HCT116 (cell line): Measurements from ENCODE around the gene SPACA6. TPM values are rescaled to one million over a fixed set of nuclear protein-coding genes. Genes with fewer than 3 reads are reported as not detected.

Source experiments
- ATAC-seq: fragments of 200-7000 bp; cut with Tn5 transposase; 2 replicates; pipeline ENCODE4 v1.9.1; 2020; ENCODE audit warnings: mild to moderate bottlenecking, moderate library complexity
- BruUV-seq: library from RNA; stranded (reverse); fragments of 400-500 nt; replicated peaks from 2 replicates; lab custom pipeline; 2021; lab: Mats Ljungman, UMichigan
- CTCF ChIA-PET: fragments of 300-600 bp; sonication (Branson Sonifier 250); formaldehyde crosslinking; loops from one replicate; lab custom pipeline; 2021; ENCODE audit warnings: antibody characterized with exemption; lab: Charles Lee
- POLR2A ChIA-PET: fragments of 300-600, 350-600 bp; sonication (Branson Sonifier 250); formaldehyde crosslinking; loops from one replicate; lab custom pipeline; 2021; ENCODE audit warnings: antibody characterized with exemption; lab: Charles Lee
- RAD21 ChIA-PET, 2 experiments: fragments of 300-600 bp; sonication (Branson Sonifier 250); formaldehyde crosslinking; loops; one replicate each; lab custom pipeline; 2023; ENCODE audit warnings: low total read pairs in 2 of 2; ENCODE audit not compliant: uncharacterized antibody in 2 of 2, unreplicated experiment in 2 of 2, low non-redundant PET in 1 of 2; lab: Charles Lee
- DNase-seq: peaks from one replicate; pipeline ENCODE4 v3.0.0-alpha.2; 2010; ENCODE audit warnings: low read depth, low spot score
- H2AFZ ChIP-seq: fragments of 200-600 bp; shearing (Covaris generic), sonication (generic); 2 replicates; pipeline ENCODE4 v1.6.1; 2017; ENCODE audit warnings: low read depth, mixed run types, mixed read lengths, antibody characterized with exemption, low read length; ENCODE audit not compliant: poor library complexity, severe bottlenecking
- H3K27ac ChIP-seq: 2 replicates; pipeline ENCODE4 v1.5.1; 2012; ENCODE audit warnings: low read depth, low read length
- H3K27me3 ChIP-seq: fragments of 200-600 bp; sonication (generic); 2 replicates; pipeline ENCODE4 v1.6.1; 2016; ENCODE audit warnings: mixed run types, low read length, mixed read lengths; ENCODE audit not compliant: insufficient read depth
- H3K36me3 ChIP-seq, 2 experiments: fragments of 200-500 bp in 1 of 2; fragments of 200-600 bp in 1 of 2; sonication (Bioruptor generic) in 1 of 2; sonication (generic) in 1 of 2; 2 replicates each; pipeline versions ENCODE4 v1.5.1 to v1.6.1; 2014 to 2016; ENCODE audit warnings: low read length in 2 of 2, inconsistent platforms in 1 of 2, mixed read lengths in 1 of 2, mixed run types in 1 of 2; ENCODE audit not compliant: insufficient read depth in 2 of 2, control insufficient read depth in 1 of 2
- H3K4me1 ChIP-seq, 2 experiments: fragments of 200-600 bp in 1 of 2; sonication (generic) in 1 of 2; 2 replicates each; pipeline versions ENCODE4 v1.5.1 to v1.6.1; 2012 to 2017; ENCODE audit warnings: low read length in 2 of 2, inconsistent platforms in 1 of 2, mild to moderate bottlenecking in 1 of 2, mixed read lengths in 1 of 2, mixed run types in 1 of 2, moderate library complexity in 1 of 2; ENCODE audit not compliant: insufficient read depth in 2 of 2, control insufficient read depth in 1 of 2
- H3K4me2 ChIP-seq: fragments of 200-600 bp; sonication (generic); 2 replicates; pipeline ENCODE4 v1.6.1; 2017; ENCODE audit warnings: mixed run types, low read length, mixed read lengths
- H3K4me3 ChIP-seq, 2 experiments: fragments of 200-600 bp in 1 of 2; sonication (generic) in 1 of 2; replicated peaks in 1 of 2; 2 replicates each; pipeline ENCODE4 v1.5.1; 2011 to 2016; ENCODE audit warnings: low read length in 2 of 2, control low read depth in 1 of 2, low read depth in 1 of 2, mild to moderate bottlenecking in 1 of 2, mixed read lengths in 1 of 2, mixed run types in 1 of 2
- H3K79me2 ChIP-seq: fragments of 200-600 bp; sonication (generic); 2 replicates; pipeline ENCODE4 v1.6.1; 2017; ENCODE audit warnings: mild to moderate bottlenecking, mixed run types, low read length, moderate library complexity, mixed read lengths; ENCODE audit not compliant: insufficient read depth
- H3K9ac ChIP-seq: fragments of 200-600 bp; sonication (generic); 2 replicates; pipeline ENCODE4 v1.6.1; 2016; ENCODE audit warnings: low read length, mixed read lengths
- H3K9me2 ChIP-seq: fragments of 200-600 bp; sonication (generic), shearing (Covaris generic); 2 replicates; pipeline ENCODE4 v1.6.1; 2017; ENCODE audit warnings: mixed run types, mild to moderate bottlenecking, moderate library complexity; ENCODE audit not compliant: insufficient read depth
- H3K9me3 ChIP-seq, 2 experiments: fragments of 200-500 bp in 1 of 2; fragments of 200-600 bp in 1 of 2; sonication (Bioruptor generic) in 1 of 2; sonication (generic) in 1 of 2; 2 replicates each; pipeline ENCODE4 v1.6.1; 2014 to 2017; ENCODE audit warnings: low read length in 2 of 2, mixed read lengths in 2 of 2, inconsistent platforms in 1 of 2, low read depth in 1 of 2, mild to moderate bottlenecking in 1 of 2, mixed run types in 1 of 2, moderate library complexity in 1 of 2; ENCODE audit not compliant: control insufficient read depth in 1 of 2, insufficient read depth in 1 of 2
- H4K20me1 ChIP-seq: fragments of 200-600 bp; sonication (generic), shearing (Covaris generic); 2 replicates; pipeline ENCODE4 v1.6.1; 2017; ENCODE audit warnings: mixed run types, mild to moderate bottlenecking, moderate library complexity; ENCODE audit not compliant: insufficient read depth
- ATF3 ChIP-seq: IDR thresholded peaks from 2 replicates; pipeline ENCODE4 v1.6.1; 2012
- CBX3 ChIP-seq: IDR thresholded peaks from 2 replicates; pipeline ENCODE4 v1.6.1; 2012; ENCODE audit warnings: low read depth
- CEBPB ChIP-seq: IDR thresholded peaks from 2 replicates; pipeline ENCODE4 v1.6.1; 2012; ENCODE audit warnings: low read depth
- CTCF ChIP-seq, 3 experiments: fragments of 200-600 bp in 1 of 3; sonication (generic) in 1 of 3; IDR thresholded peaks in 2 of 3; conservative IDR thresholded peaks in 1 of 3; 2 replicates each; pipeline ENCODE4 v1.5.1; 2012 to 2017; ENCODE audit warnings: low read depth in 2 of 3, low read length in 2 of 3, antibody characterized with exemption in 1 of 3, borderline replicate concordance in 1 of 3, control low read depth in 1 of 3, mild to moderate bottlenecking in 1 of 3, mixed read lengths in 1 of 3, mixed run types in 1 of 3, moderate library complexity in 1 of 3; ENCODE audit not compliant: insufficient read depth in 1 of 3
- EGR1 ChIP-seq: IDR thresholded peaks from 2 replicates; pipeline ENCODE4 v1.6.1; 2012; ENCODE audit warnings: low read depth
- ELF1 ChIP-seq: IDR thresholded peaks from 2 replicates; pipeline ENCODE4 v1.6.1; 2012; ENCODE audit warnings: low read depth, borderline replicate concordance
- EZH2 ChIP-seq: fragments of 200-600 bp; sonication (generic); IDR thresholded peaks from 2 replicates; pipeline ENCODE4 v1.6.1; 2017; ENCODE audit warnings: antibody characterized with exemption, mixed run types
- JUND ChIP-seq: IDR thresholded peaks from 2 replicates; pipeline ENCODE4 v1.6.1; 2012
- POLR2A ChIP-seq: IDR thresholded peaks from 2 replicates; pipeline ENCODE4 v1.7.0; 2011; ENCODE audit warnings: borderline replicate concordance; ENCODE audit not compliant: insufficient read depth, insufficient read length; ENCODE audit errors: extremely low read depth
- POLR2AphosphoS5 ChIP-seq: IDR thresholded peaks from 2 replicates; pipeline ENCODE4 v1.6.1; 2011; ENCODE audit warnings: mild to moderate bottlenecking, low read depth, low read length, moderate library complexity
- REST ChIP-seq: IDR thresholded peaks from 2 replicates; pipeline ENCODE4 v1.6.1; 2012; ENCODE audit warnings: low read depth
- SIN3A ChIP-seq: IDR thresholded peaks from 2 replicates; pipeline ENCODE4 v1.6.1; 2012; ENCODE audit warnings: low read depth
- SP1 ChIP-seq: IDR thresholded peaks from 2 replicates; pipeline ENCODE4 v1.6.1; 2012; ENCODE audit warnings: low read depth
- TCF7L2 ChIP-seq: IDR thresholded peaks from 2 replicates; pipeline ENCODE4 v1.7.0; 2011; ENCODE audit warnings: borderline replicate concordance, inconsistent platforms; ENCODE audit not compliant: insufficient read depth, insufficient read length; ENCODE audit errors: extremely low read depth
- YY1 ChIP-seq: IDR thresholded peaks from 2 replicates; pipeline ENCODE4 v1.6.1; 2011; ENCODE audit warnings: low read length, low read depth, moderate library complexity, mild to moderate bottlenecking; ENCODE audit not compliant: insufficient replicate concordance; ENCODE audit errors: extremely low read depth
- ZFX ChIP-seq: fragments of 450-650 bp; IDR thresholded peaks from 2 replicates; pipeline ENCODE4 v1.6.1; 2017
- ZNF274 ChIP-seq: fragments of 200-500 bp; sonication (Bioruptor generic); IDR thresholded peaks from 2 replicates; pipeline ENCODE4 v1.6.1; 2014; ENCODE audit warnings: mild to moderate bottlenecking, low read depth, low read length, inconsistent platforms
- intact Hi-C: fragments of 100-400 bp; cut with micrococcal nuclease; formaldehyde crosslinking; loops from 2 replicates; pipeline ENCODE4 v1.10.0; 2022
- total RNA-seq: library from RNA; stranded (reverse); gene quantifications from one replicate; pipeline ENCODE4 v1.2.1, GENCODE V29; 2021; ENCODE audit not compliant: unreplicated experiment
- TF ChIP-seq, protein P1 (sequence below): IDR thresholded peaks from 2 replicates; pipeline ENCODE4 v1.6.1; 2011; ENCODE audit warnings: mild to moderate bottlenecking, low read length, moderate library complexity; ENCODE audit not compliant: insufficient replicate concordance; ENCODE audit errors: extremely low read depth

The SPACA6 gene
- total RNA-seq, 1 experiment from 2014 or later, result 13.9 TPM

- intact Hi-C loops, result no loop called here
- CTCF ChIA-PET, result no interaction called here
- no peak for TF ChIP-seq POLR2A
- no peak for TF ChIP-seq SIN3A
- TF ChIP-seq ELF1, result no peak
- TF ChIP-seq EZH2, result no peak
- no peak for TF ChIP-seq EGR1
- no peak for TF ChIP-seq CBX3
- no peak for TF ChIP-seq CTCF (IDR thresholded peaks at IDR 0.05 in 2 of 3, conservative IDR thresholded peaks at IDR 0.05 in 1 of 3; ENCODE audit: borderline replicate concordance in 1 of 3, insufficient read depth in 1 of 3, low read depth in 2 of 3, low read length in 2 of 3)
- TF ChIP-seq, protein P1, sequence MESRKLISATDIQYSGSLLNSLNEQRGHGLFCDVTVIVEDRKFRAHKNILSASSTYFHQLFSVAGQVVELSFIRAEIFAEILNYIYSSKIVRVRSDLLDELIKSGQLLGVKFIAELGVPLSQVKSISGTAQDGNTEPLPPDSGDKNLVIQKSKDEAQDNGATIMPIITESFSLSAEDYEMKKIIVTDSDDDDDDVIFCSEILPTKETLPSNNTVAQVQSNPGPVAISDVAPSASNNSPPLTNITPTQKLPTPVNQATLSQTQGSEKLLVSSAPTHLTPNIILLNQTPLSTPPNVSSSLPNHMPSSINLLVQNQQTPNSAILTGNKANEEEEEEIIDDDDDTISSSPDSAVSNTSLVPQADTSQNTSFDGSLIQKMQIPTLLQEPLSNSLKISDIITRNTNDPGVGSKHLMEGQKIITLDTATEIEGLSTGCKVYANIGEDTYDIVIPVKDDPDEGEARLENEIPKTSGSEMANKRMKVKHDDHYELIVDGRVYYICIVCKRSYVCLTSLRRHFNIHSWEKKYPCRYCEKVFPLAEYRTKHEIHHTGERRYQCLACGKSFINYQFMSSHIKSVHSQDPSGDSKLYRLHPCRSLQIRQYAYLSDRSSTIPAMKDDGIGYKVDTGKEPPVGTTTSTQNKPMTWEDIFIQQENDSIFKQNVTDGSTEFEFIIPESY, result no peak
- no peak for TF ChIP-seq TCF7L2
- TF ChIP-seq POLR2AphosphoS5, result no peak
- TF ChIP-seq ZNF274, result no peak
- no peak for TF ChIP-seq SP1
- TF ChIP-seq ZFX, result no peak
- TF ChIP-seq YY1, result no peak
- TF ChIP-seq REST, result no peak
- TF ChIP-seq JUND, result no peak
- no peak for TF ChIP-seq CEBPB
- TF ChIP-seq ATF3, result no peak
- TF ChIP-seq, all 23 proteins: peak for 0
- no peak overlapping the region for H3K4me3 ChIP-seq
- DNase-seq, result no peak
- ChIA-PET POLR2A (no interaction called here), RAD21 (no interaction called here)
- H2AFZ ChIP-seq, result no peak overlapping the region
- H3K27ac ChIP-seq, result no peak overlapping the region
- no peaks in the 10 kb centered on the region for H4K20me1 ChIP-seq
- no peaks in the 10 kb centered on the region for H3K9me2 ChIP-seq
- ATAC-seq, result no peak
- H3K79me2 ChIP-seq, result no peaks in the 10 kb centered on the region
- H3K9ac ChIP-seq, result no peak overlapping the region
- H3K9me3 ChIP-seq, result no peaks in the 10 kb centered on the region
- H3K4me1 ChIP-seq, result no peaks in the 10 kb centered on the region
- no peak overlapping the region for H3K4me2 ChIP-seq
- BruUV-seq, result no TSS peak
- no peaks in the 10 kb centered on the region for H3K27me3 ChIP-seq
- H3K36me3 ChIP-seq, result no peaks in the 10 kb centered on the region
These were observed 23.8 kb downstream of the SPACA6 start for GRCh38 chr19:51716925-51717324.
